Measurements from ENCODE around the gene CBLB. TPM values are rescaled to one million over a fixed set of nuclear protein-coding genes. Genes with fewer than 3 reads are reported as not detected.

CBLB gene
- total RNA-seq, 2 experiments from 2014 or later, result 24.5 to 38.5 TPM

DNA sequence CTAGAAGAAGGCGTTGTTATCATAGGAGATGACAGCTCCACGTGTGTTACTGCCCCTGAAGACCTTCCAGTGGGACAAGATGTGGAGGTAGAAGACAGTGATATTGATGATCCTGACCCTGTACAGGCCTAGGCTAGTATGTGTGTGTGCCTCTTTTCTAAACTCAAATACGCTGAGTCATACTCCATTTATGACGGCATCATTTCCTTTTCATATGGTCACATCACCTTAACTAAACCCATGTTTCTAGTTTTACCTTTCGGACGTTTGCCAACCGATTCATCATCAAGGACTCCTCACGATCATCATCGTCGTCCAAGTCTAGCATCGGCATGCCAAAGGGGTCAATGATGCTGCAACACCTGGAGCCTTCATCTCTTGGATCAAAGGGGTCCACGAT, 149.0 kb downstream of the CBLB start:
- H3K27ac ChIP-seq (ENCODE audit: low read depth, low read length, poor library complexity, severe bottlenecking), result no peak overlapping the region
- BruUV-seq (replicated peaks), result no TSS peak
- POLR2A ChIA-PET, result interaction anchor here (0.6 kb wide), 1 partner anchor 47 kb away, joined by 3 read pairs; no protein-coding TSS in a partner anchor
- H2AFZ ChIP-seq (ENCODE audit: low read length), result no peak overlapping the region
- no peaks in the 10 kb centered on the region; the same call in 1 of the 2 replicates for H3K9me2 ChIP-seq (ENCODE audit: insufficient read depth, low read length)
- CTCF ChIA-PET (ENCODE audit: unreplicated experiment), result no interaction called here
- no peak for DNase-seq (ENCODE audit: low spot score)
- H3K4me3 ChIP-seq (ENCODE audit: low read depth, low read length, poor library complexity, severe bottlenecking), result no peak overlapping the region
- H3K9me3 ChIP-seq (ENCODE audit: low read length), result no peaks in the 10 kb centered on the region; the same call in 1 of the 2 replicates
- no peak for TF ChIP-seq EZH2phosphoT487 (IDR thresholded peaks at IDR 0.05; ENCODE audit: borderline replicate concordance, low read depth, low read length)
- TF ChIP-seq, protein P1, sequence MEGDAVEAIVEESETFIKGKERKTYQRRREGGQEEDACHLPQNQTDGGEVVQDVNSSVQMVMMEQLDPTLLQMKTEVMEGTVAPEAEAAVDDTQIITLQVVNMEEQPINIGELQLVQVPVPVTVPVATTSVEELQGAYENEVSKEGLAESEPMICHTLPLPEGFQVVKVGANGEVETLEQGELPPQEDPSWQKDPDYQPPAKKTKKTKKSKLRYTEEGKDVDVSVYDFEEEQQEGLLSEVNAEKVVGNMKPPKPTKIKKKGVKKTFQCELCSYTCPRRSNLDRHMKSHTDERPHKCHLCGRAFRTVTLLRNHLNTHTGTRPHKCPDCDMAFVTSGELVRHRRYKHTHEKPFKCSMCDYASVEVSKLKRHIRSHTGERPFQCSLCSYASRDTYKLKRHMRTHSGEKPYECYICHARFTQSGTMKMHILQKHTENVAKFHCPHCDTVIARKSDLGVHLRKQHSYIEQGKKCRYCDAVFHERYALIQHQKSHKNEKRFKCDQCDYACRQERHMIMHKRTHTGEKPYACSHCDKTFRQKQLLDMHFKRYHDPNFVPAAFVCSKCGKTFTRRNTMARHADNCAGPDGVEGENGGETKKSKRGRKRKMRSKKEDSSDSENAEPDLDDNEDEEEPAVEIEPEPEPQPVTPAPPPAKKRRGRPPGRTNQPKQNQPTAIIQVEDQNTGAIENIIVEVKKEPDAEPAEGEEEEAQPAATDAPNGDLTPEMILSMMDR (conservative IDR thresholded peaks at IDR 0.05; ENCODE audit: low read length), result no peak
- no peak overlapping the region for H3K4me2 ChIP-seq (ENCODE audit: low read length)
- intact Hi-C loops (cut with micrococcal nuclease; ENCODE audit: unreplicated experiment), result no loop called here
- H3K36me3 ChIP-seq (ENCODE audit: insufficient read depth, low read length), result peaks cover 20% of the 10 kb centered on the region
- peaks cover 26% of the 10 kb centered on the region for H3K4me1 ChIP-seq (ENCODE audit: insufficient read depth, low read length, poor library complexity, severe bottlenecking)
- no peaks in the 10 kb centered on the region for H3K79me2 ChIP-seq (ENCODE audit: insufficient read depth, low read depth, low read length)
- H4K20me1 ChIP-seq (ENCODE audit: insufficient read depth, low read length), result no peaks in the 10 kb centered on the region

DNA sequence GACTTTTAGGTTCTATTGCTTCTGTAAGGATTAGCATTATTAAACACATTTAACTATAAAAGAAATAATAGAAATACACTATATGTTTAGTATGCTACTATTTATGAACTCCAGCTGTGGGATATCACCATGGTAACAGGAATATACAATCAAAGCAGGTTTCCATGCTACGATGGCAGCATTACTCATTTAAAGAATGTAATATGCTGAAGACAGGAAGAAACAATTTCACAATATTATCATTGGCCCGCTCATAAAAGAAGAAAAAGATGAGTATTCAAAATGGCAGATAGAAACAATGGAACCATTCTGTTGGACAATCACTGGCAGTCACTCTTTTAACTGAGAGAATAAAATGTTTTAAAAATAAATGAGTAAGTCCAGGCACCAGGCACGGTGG, 153.4 kb downstream of the CBLB start:
- Histone ChIP-seq H3K36me3 (ENCODE audit: insufficient read depth, low read length) (peaks cover 23% of the 10 kb centered on the region), H3K9me3 (ENCODE audit: low read length) (no peaks in the 10 kb centered on the region), H2AFZ (ENCODE audit: low read length) (no peak overlapping the region), H3K4me2 (ENCODE audit: low read length) (no peak overlapping the region), H3K9me2 (ENCODE audit: insufficient read depth, low read length) (no peaks in the 10 kb centered on the region; the same call in 1 of the 2 replicates), H3K27ac (ENCODE audit: low read depth, low read length, poor library complexity, severe bottlenecking) (no peak overlapping the region), H3K4me3 (ENCODE audit: low read depth, low read length, poor library complexity, severe bottlenecking) (no peak overlapping the region), H4K20me1 (ENCODE audit: insufficient read depth, low read length) (no peaks in the 10 kb centered on the region), H3K79me2 (ENCODE audit: insufficient read depth, low read depth, low read length) (no peaks in the 10 kb centered on the region), H3K4me1 (ENCODE audit: insufficient read depth, low read length, poor library complexity, severe bottlenecking) (no peaks in the 10 kb centered on the region)
- intact Hi-C loops (cut with micrococcal nuclease; ENCODE audit: unreplicated experiment), result no loop called here
- BruUV-seq (replicated peaks), result no TSS peak
- DNase-seq (ENCODE audit: low spot score), result no peak
- ChIA-PET CTCF (ENCODE audit: unreplicated experiment) (no interaction called here), POLR2A (no interaction called here)
- no peak for TF ChIP-seq EZH2phosphoT487 (IDR thresholded peaks at IDR 0.05; ENCODE audit: borderline replicate concordance, low read depth, low read length)
- TF ChIP-seq, protein P1 (conservative IDR thresholded peaks at IDR 0.05; ENCODE audit: low read length), result no peak

DNA sequence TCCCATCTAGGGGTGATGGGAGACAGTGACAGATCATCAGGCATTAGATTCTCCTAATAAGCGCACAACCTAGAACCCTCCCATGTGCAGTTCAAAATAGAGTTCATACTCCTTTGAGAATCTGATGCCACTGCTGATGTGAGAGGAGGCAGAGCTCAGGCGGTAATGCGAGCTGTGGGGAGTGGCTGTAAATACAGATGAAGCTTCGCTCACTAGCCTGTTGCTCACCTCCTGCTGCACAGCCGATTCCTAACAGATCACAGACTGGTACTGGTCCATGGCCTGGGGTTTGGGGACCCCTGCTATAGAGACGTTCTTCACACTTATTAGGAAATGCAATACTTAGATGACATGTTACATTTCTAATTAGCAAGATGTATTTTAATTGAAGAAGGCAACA, 154.4 kb downstream of the CBLB start:
- Histone ChIP-seq H2AFZ (ENCODE audit: low read length) (no peak overlapping the region), H3K9me2 (ENCODE audit: insufficient read depth, low read length) (no peaks in the 10 kb centered on the region; the same call in 1 of the 2 replicates), H4K20me1 (ENCODE audit: insufficient read depth, low read length) (no peaks in the 10 kb centered on the region), H3K27ac (ENCODE audit: low read depth, low read length, poor library complexity, severe bottlenecking) (no peak overlapping the region), H3K79me2 (ENCODE audit: insufficient read depth, low read depth, low read length) (no peaks in the 10 kb centered on the region), H3K9me3 (ENCODE audit: low read length) (no peaks in the 10 kb centered on the region), H3K4me2 (ENCODE audit: low read length) (no peak overlapping the region), H3K4me1 (ENCODE audit: insufficient read depth, low read length, poor library complexity, severe bottlenecking) (no peaks in the 10 kb centered on the region), H3K4me3 (ENCODE audit: low read depth, low read length, poor library complexity, severe bottlenecking) (no peak overlapping the region), H3K36me3 (ENCODE audit: insufficient read depth, low read length) (peaks cover 16% of the 10 kb centered on the region)
- no peak for DNase-seq (ENCODE audit: low spot score)
- ChIA-PET POLR2A (interaction anchor here (0.5 to 0.6 kb wide), 2 partner anchors 692 to 1131 kb away, joined by 3 read pairs; no protein-coding TSS in a partner anchor), CTCF (ENCODE audit: unreplicated experiment) (no interaction called here)
- BruUV-seq (replicated peaks), result no TSS peak
- intact Hi-C loops (cut with micrococcal nuclease; ENCODE audit: unreplicated experiment), result no loop called here
- TF ChIP-seq EZH2phosphoT487 (IDR thresholded peaks at IDR 0.05; ENCODE audit: borderline replicate concordance, low read depth, low read length), result no peak
- TF ChIP-seq, protein P1 (conservative IDR thresholded peaks at IDR 0.05; ENCODE audit: low read length), result no peak

Data from OCI-LY7 (cell line).